Measurements from ENCODE around the gene BICD2.

- TF ChIP-seq CTCF (IDR thresholded peaks at IDR 0.05): no peak
- TF ChIP-seq POLR2A (IDR thresholded peaks at IDR 0.05): no peak
Measured at GRCh38 chr9:92807757-92808725, 43.4 kb upstream of the BICD2 start.

Data from adrenal gland (tissue), 5 donors.